CD4-positive, alpha-beta memory T cell (primary cell): ENCODE results near the gene RAC3. TPM values are rescaled to one million over a fixed set of nuclear protein-coding genes. Genes with fewer than 3 reads are reported as not detected.

Source experiments
- CTCF ChIA-PET: fragments of 350-600 bp; sonication (Branson Sonifier 250); formaldehyde crosslinking; loops from one replicate; lab custom pipeline; 2021; ENCODE audit warnings: inconsistent platforms; ENCODE audit not compliant: partially characterized antibody; lab: Charles Lee
- POLR2A ChIA-PET: fragments of 350-600 bp; sonication (Branson Sonifier 250); formaldehyde crosslinking; loops from one replicate; lab custom pipeline; 2021; ENCODE audit not compliant: partially characterized antibody; lab: Charles Lee
- DNase-seq, 5 donors: peaks; one replicate each; pipeline versions ENCODE4 v3.0.0 to v3.0.0-alpha.2; 2020 to 2022; ENCODE audit warnings: mixed read lengths in 1 of 5
- H3K27ac ChIP-seq: one replicate; pipeline ENCODE4 v1.7.0; 2013; ENCODE audit warnings: low read depth, low read length
- H3K27me3 ChIP-seq: 2 replicates; pipeline ENCODE4 v1.7.0; 2013; ENCODE audit warnings: mild to moderate bottlenecking, low read length, moderate library complexity; ENCODE audit not compliant: insufficient read depth
- H3K36me3 ChIP-seq: 2 replicates; pipeline ENCODE4 v1.7.0; 2013; ENCODE audit warnings: mild to moderate bottlenecking, low read length, moderate library complexity; ENCODE audit not compliant: insufficient read depth
- H3K4me1 ChIP-seq: 2 replicates; pipeline ENCODE4 v1.7.0; 2013; ENCODE audit warnings: mild to moderate bottlenecking, low read length, moderate library complexity; ENCODE audit not compliant: insufficient read depth
- H3K4me3 ChIP-seq, 2 donors: one replicate each; pipeline ENCODE4 v1.7.0; 2013; ENCODE audit warnings: low read length in 2 of 2, mild to moderate bottlenecking in 1 of 2
- H3K9me3 ChIP-seq, 2 donors: one replicate each; pipeline ENCODE4 v1.7.0; 2013; ENCODE audit warnings: low read length in 2 of 2, control low read depth in 1 of 2; ENCODE audit not compliant: control insufficient read depth in 1 of 2
- H3K27ac Mint-ChIP-seq, 7 donors: one replicate each; pipeline ENCODE4 v1.8.0; 2020 to 2021; ENCODE audit warnings: mixed read lengths in 7 of 7, mild to moderate bottlenecking in 6 of 7, inconsistent platforms in 3 of 7, moderate library complexity in 3 of 7
- H3K27me3 Mint-ChIP-seq, 2 donors: one replicate each; pipeline ENCODE4 v1.8.0; 2020 to 2021; ENCODE audit warnings: mixed read lengths in 2 of 2
- H3K36me3 Mint-ChIP-seq, 2 donors: one replicate each; pipeline ENCODE4 v1.8.0; 2020 to 2021; ENCODE audit warnings: mixed read lengths in 2 of 2, inconsistent platforms in 1 of 2, mild to moderate bottlenecking in 1 of 2
- H3K4me1 Mint-ChIP-seq, 4 donors: one replicate each; pipeline ENCODE4 v1.8.0; 2020 to 2021; ENCODE audit warnings: mixed read lengths in 4 of 4, mild to moderate bottlenecking in 1 of 4
- H3K4me3 Mint-ChIP-seq, 8 donors: one replicate each; pipeline ENCODE4 v1.8.0; 2020 to 2021; ENCODE audit warnings: mixed read lengths in 8 of 8, mild to moderate bottlenecking in 7 of 8, moderate library complexity in 6 of 8, inconsistent platforms in 3 of 8
- H3K9me3 Mint-ChIP-seq, 8 donors: one replicate each; pipeline ENCODE4 v1.8.0; 2020 to 2021; ENCODE audit warnings: mixed read lengths in 8 of 8, mild to moderate bottlenecking in 5 of 8, inconsistent platforms in 3 of 8, moderate library complexity in 1 of 8
- intact Hi-C: fragments of 100-400 bp; cut with micrococcal nuclease; formaldehyde crosslinking; loops from one replicate; pipeline ENCODE4 v1.15.1; 2023
- polyA plus RNA-seq, 2 donors: library from polyadenylated mRNA; unstranded; fragments of 300-500 nt; fragmentation: Illumina TruSeq; gene quantifications; one replicate each; pipeline ENCODE4 v1.2.3, GENCODE V29; 2021
- total RNA-seq, 2 experiments: library from RNA; stranded (reverse); gene quantifications; one replicate each; pipeline ENCODE4 v1.2.3, GENCODE V29; 2021

Gene RAC3
- total RNA-seq (1 to 10 TPM in 1 of 2 experiments, under 1 TPM in 1; 0.86 to 2.3 TPM), polyA plus RNA-seq (under 1 TPM in 1 of 2 donors, not detected in 1; 0.44 TPM)

DNA sequence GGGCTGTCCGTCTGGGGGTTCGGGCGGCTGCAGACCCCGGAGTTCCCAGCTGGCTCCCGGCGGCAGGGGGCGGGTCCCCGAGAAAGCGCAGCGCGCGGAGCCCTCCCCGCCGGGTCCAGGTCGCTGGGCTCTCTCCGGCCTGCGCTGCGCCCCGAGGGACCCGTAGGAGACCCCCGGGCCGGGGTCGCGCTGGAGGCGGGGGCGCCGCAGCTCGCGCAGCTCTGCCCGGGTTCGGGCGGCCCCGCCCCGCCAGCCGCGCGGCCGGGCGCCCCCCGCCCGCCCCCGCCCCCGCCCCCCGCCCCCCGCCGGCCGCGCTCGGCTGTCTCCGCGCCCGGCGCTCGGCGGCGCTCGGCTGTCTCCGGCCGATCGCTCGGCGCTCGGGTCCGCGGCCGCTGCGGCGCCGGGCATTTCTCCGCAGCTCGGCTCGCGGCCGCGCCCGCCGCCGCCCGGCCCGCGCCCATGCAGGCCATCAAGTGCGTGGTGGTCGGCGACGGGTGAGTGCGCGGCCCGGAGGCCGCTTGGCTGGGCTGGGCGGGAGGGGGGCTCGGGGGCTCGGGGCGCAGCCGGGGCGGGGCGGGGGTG, at the start of gene RAC3:
Gene RAC3 (plus strand): TSS at position 376 of the 582 bp plus-strand sequence. CDS start 84 bp downstream, at position 460.
- Mint-ChIP-seq H3K4me1 (peaks cover 5 to 19% (median 11%) of the 10 kb centered on the region in 4 donors), H3K27me3 (no peaks in the 10 kb centered on the region), H3K9me3 (no peaks in the 10 kb centered on the region), H3K27ac (peak within 1 kb of the TSS in 6 of 7 donors; percentile 48 to 91 (median 76)), H3K36me3 (peaks cover 0 to 5% of the 10 kb centered on the region in 2 donors), H3K4me3 (peak within 1 kb of the TSS; percentile 79 to 89 (median 86))
- Histone ChIP-seq H3K27me3 (no peaks in the 10 kb centered on the region), H3K27ac (no peak within 1 kb of the TSS), H3K36me3 (no peaks in the 10 kb centered on the region), H3K4me1 (peaks cover 20% of the 10 kb centered on the region), H3K4me3 (peak within 1 kb of the TSS in 1 of 2 donors; percentile 46), H3K9me3 (no peaks in the 10 kb centered on the region)
- POLR2A ChIA-PET = interaction anchor here (1.3 to 3.2 kb wide), 10 partner anchors 10 to 182 kb away, joined by 3 to 28 read pairs (median 10); partner anchors contain the start of genes CENPX, DUS1L, FASN and GPS1
- intact Hi-C loops = loop anchor here (2.0 to 10.0 kb wide), 3 partner anchors 203 to 519 kb away; partner anchors contain the start of genes HEXD and OGFOD3
- CTCF ChIA-PET = interaction anchor here (2.2 to 4.1 kb wide), 2 partner anchors 123 to 266 kb away, joined by 12 to 70 read pairs; no protein-coding TSS in a partner anchor
- no peak for DNase-seq

DNA sequence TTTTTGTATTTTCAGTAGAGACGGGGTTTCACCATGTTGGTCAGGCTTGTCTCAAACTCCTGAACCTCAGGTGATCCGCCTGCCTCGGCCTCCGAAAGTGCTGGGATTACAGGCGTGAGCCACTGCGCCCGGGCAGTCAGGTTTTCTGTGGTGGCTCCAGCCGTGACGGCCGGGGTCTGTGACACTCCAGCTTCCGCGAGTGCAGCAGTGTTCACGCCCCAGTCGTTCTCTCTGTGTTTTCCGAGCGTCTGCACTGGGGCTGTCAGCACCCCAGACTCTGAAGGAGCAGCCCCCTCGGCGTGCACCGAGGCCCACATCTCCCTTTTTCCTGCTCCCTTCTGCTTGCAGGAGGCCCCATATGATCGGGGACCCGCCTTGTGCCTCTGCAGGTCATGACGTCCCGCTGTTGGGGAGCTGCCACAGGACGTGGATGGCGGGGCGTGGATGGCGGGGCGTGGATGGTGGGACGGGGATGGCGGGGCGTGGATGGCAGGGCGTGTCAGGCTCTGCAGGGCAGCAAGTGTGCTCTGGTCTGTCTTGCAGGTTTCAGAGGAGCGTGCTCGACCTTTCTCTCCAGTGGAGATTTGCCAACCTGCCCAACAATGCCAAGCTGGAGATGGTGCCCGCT, 48.4 kb upstream of the RAC3 start:
- Mint-ChIP-seq H3K4me3 (no peak overlapping the region), H3K27ac (no peak overlapping the region), H3K9me3 (peaks cover 0 to 2% (median 0%) of the 10 kb centered on the region in 8 donors), H3K4me1 (peaks cover 17 to 39% (median 26%) of the 10 kb centered on the region in 4 donors), H3K27me3 (no peaks in the 10 kb centered on the region), H3K36me3 (peaks cover 10 to 20% of the 10 kb centered on the region in 2 donors)
- H3K4me3 ChIP-seq = no peak overlapping the region
- H3K9me3 ChIP-seq = no peaks in the 10 kb centered on the region
- ChIA-PET POLR2A (no interaction called here), CTCF (interaction anchor here (1.0 kb wide), 1 partner anchor 37 kb away, joined by 3 read pairs; no protein-coding TSS in a partner anchor)
- H3K27me3 ChIP-seq = no peaks in the 10 kb centered on the region
- DNase-seq = no peak
- peaks cover 12% of the 10 kb centered on the region for H3K36me3 ChIP-seq
- intact Hi-C loops = no loop called here
- H3K27ac ChIP-seq = no peak overlapping the region
- peaks cover 23% of the 10 kb centered on the region for H3K4me1 ChIP-seq

DNA sequence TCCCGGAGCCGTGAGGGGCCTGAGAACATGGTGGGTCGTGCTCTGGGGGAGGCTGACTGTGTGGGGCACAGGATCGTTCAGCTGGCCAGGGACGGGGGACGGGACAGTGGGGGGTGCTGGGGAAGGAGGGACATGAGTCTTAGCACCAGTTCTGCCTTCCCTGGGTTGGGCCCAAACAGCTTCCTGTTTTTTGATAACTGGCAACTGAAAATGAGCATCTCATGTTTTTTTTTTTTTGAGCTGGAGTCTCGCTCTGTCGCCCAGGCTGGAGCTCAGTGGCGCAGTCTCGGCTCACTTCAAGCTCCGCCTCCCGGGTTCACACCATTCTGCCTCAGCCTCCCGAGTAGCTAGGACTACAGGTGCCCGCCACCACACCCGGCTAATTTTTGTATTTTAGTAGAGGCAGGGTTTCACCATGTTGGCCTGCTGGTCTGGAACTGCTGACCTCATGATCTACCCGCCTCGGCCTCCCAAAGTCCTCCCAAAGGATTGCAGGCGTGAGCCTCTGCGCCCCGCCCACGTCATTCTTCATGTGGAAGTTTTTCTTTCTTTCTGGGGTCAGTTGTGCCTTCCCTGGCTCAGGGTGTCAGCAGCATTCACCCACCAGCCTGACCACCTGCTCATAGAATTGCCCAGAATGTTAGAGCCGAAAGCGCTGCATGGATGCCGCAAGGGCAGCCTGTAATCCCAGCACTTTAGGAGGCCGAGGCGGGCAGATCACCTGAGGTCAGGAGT, 47.7 kb upstream of the RAC3 start:
- H3K4me3 Mint-ChIP-seq = no peak overlapping the region
- peaks cover 12% of the 10 kb centered on the region for H3K36me3 ChIP-seq
- no peaks in the 10 kb centered on the region for H3K9me3 ChIP-seq
- DNase-seq = no peak
- no peaks in the 10 kb centered on the region for H3K27me3 ChIP-seq
- peaks cover 14 to 34% (median 23%) of the 10 kb centered on the region in 4 donors for H3K4me1 Mint-ChIP-seq
- peaks cover 10 to 22% of the 10 kb centered on the region in 2 donors for H3K36me3 Mint-ChIP-seq
- no peak overlapping the region for H3K27ac ChIP-seq
- intact Hi-C loops = no loop called here
- ChIA-PET POLR2A (interaction anchor here (1.0 kb wide), 1 partner anchor 24 kb away, joined by 5 read pairs; no protein-coding TSS in a partner anchor), CTCF (interaction anchor here (1.0 kb wide), 1 partner anchor 36 kb away, joined by 3 read pairs; no protein-coding TSS in a partner anchor)
- H3K27me3 Mint-ChIP-seq = no peaks in the 10 kb centered on the region
- H3K27ac Mint-ChIP-seq = peak overlapping the region in 1 of 7 donors; percentile 25
- H3K9me3 Mint-ChIP-seq = peaks cover 0 to 2% (median 0%) of the 10 kb centered on the region in 8 donors
- no peak overlapping the region for H3K4me3 ChIP-seq
- peaks cover 18% of the 10 kb centered on the region for H3K4me1 ChIP-seq

- Histone ChIP-seq H3K4me3 (no peak overlapping the region), H3K4me1 (peaks cover 13% of the 10 kb centered on the region), H3K36me3 (peaks cover 12% of the 10 kb centered on the region), H3K9me3 (no peaks in the 10 kb centered on the region), H3K27ac (no peak overlapping the region), H3K27me3 (no peaks in the 10 kb centered on the region)
- ChIA-PET CTCF (no interaction called here), POLR2A (no interaction called here)
- no peak overlapping the region for H3K4me3 Mint-ChIP-seq
- peak in 1 of 5 donors; percentile 32 for DNase-seq
- no peak overlapping the region for H3K27ac Mint-ChIP-seq
- no peaks in the 10 kb centered on the region for H3K27me3 Mint-ChIP-seq
- peaks cover 0 to under 1% (median 0%) of the 10 kb centered on the region in 8 donors for H3K9me3 Mint-ChIP-seq
- intact Hi-C loops = no loop called here
- peaks cover 10 to 20% of the 10 kb centered on the region in 2 donors for H3K36me3 Mint-ChIP-seq
- peaks cover 11 to 23% (median 17%) of the 10 kb centered on the region in 4 donors for H3K4me1 Mint-ChIP-seq
Measured at GRCh38 chr17:81984773-81985410, 46.6 kb upstream of the RAC3 start.

DNA sequence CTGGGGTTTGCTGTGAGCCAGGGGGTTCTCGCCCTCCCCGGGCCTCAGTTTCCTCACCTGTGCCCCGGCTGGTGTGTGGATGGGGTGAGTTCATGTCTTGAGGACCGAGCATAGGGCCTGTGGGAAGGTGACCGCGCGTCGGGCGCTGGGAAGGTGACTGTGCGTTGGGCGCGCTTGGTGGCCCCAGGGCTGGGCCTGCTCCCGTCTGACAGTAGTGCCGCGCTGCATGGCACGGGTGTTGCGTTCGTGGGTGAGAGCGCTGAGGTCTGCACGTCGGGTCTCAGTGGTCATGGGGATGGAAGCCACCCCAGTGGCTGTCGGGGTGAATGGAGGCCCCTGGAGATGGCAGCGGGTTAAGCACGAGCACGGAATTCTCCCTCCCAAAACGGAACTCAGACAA, 44.9 kb upstream of the RAC3 start:
- ChIA-PET CTCF (no interaction called here), POLR2A (no interaction called here)
- Histone ChIP-seq H3K36me3 (peaks cover 12% of the 10 kb centered on the region), H3K9me3 (no peaks in the 10 kb centered on the region), H3K27ac (no peak overlapping the region), H3K4me1 (no peaks in the 10 kb centered on the region), H3K4me3 (no peak overlapping the region), H3K27me3 (no peaks in the 10 kb centered on the region)
- peaks cover 7 to 15% of the 10 kb centered on the region in 2 donors for H3K36me3 Mint-ChIP-seq
- H3K9me3 Mint-ChIP-seq = no peaks in the 10 kb centered on the region
- DNase-seq = no peak
- H3K27ac Mint-ChIP-seq = no peak overlapping the region
- H3K27me3 Mint-ChIP-seq = no peaks in the 10 kb centered on the region
- intact Hi-C loops = no loop called here
- peaks cover 8 to 17% (median 11%) of the 10 kb centered on the region in 4 donors for H3K4me1 Mint-ChIP-seq
- H3K4me3 Mint-ChIP-seq = no peak overlapping the region

DNA sequence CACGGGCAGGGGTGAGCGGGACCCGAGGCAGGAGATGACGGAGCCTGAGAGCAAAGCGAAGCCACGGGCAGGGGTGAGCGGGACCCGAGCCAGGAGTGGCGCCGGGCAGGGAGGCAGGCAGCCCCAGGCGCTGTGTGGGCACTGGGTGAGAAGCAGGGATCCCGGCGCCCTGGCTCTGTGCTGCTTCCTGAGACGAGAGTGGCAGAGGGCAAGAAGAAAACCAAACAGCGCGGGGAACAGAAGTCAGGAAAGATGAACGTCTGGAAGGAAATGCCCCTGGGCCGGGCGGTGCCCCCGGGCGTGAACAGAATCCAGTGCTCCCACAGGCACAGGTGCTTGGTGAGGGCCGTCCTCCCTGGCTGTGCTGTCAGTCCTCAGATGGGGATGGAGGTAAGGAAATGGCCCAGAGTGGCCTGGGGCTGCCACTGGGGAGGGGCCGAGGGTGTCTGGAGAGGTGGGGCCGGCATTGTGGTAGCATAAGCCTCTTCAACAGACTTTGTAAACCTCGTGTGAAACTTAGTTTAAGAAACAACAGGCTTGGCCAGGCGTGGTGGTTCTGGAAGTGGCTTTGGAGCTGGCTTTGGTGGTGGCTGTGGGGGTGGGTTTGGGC, 44.2 kb upstream of the RAC3 start:
- H3K27me3 Mint-ChIP-seq = no peaks in the 10 kb centered on the region
- peaks cover 7 to 15% of the 10 kb centered on the region in 2 donors for H3K36me3 Mint-ChIP-seq
- DNase-seq = no peak
- ChIA-PET POLR2A (no interaction called here), CTCF (no interaction called here)
- Histone ChIP-seq H3K4me1 (no peaks in the 10 kb centered on the region), H3K27ac (no peak overlapping the region), H3K27me3 (no peaks in the 10 kb centered on the region), H3K4me3 (no peak overlapping the region), H3K36me3 (peaks cover 12% of the 10 kb centered on the region), H3K9me3 (no peaks in the 10 kb centered on the region)
- no peaks in the 10 kb centered on the region for H3K9me3 Mint-ChIP-seq
- H3K4me3 Mint-ChIP-seq = no peak overlapping the region
- H3K27ac Mint-ChIP-seq = no peak overlapping the region
- intact Hi-C loops = no loop called here
- H3K4me1 Mint-ChIP-seq = peaks cover 8 to 17% (median 11%) of the 10 kb centered on the region in 4 donors
